HepG2 (cell line): ENCODE measurements around the gene OTOP2. TPM values are rescaled to one million over a fixed set of nuclear protein-coding genes. Genes with fewer than 3 reads are reported as not detected.

Source experiments
- ATAC-seq: fragments of 200-7000 bp; cut with Tn5 transposase; 3 replicates; pipeline ENCODE4 v1.9.1; 2020; ENCODE audit warnings: mild to moderate bottlenecking, moderate library complexity
- BruUV-seq: library from RNA; stranded (reverse); fragments of 400-500 nt; replicated peaks from 2 replicates; lab custom pipeline; 2021; lab: Mats Ljungman, UMichigan
- CTCF ChIA-PET: fragments of 300-600 bp; formaldehyde crosslinking; extraction: SDS; loops from one replicate; lab custom pipeline; 2021; ENCODE audit warnings: low total read pairs, inconsistent platforms, low intra/inter-chr PET ratio; lab: Yijun Ruan, JAX
- POLR2A ChIA-PET: fragments of 350-600 bp; sonication (Branson Sonifier 250); formaldehyde crosslinking; loops from one replicate; lab custom pipeline; 2020; ENCODE audit warnings: antibody characterized with exemption, inconsistent platforms; lab: Yijun Ruan, JAX
- DNase-seq: peaks from one replicate; pipeline ENCODE4 v3.0.0-alpha.2; 2015; ENCODE audit warnings: low spot score
- FAIRE-seq: peaks from 3 replicates; lab custom pipeline; 2011; peaks lifted over from hg19 to GRCh38; lab: Jason Lieb, UNC
- H2AFZ ChIP-seq: one replicate; pipeline ENCODE4 v1.6.1; 2011; ENCODE audit warnings: low read length, inconsistent platforms
- H3K27ac ChIP-seq: fragments of 300-600 bp; 3 replicates; pipeline ENCODE4 v1.8.0; 2011; ENCODE audit warnings: mixed run types, mild to moderate bottlenecking, mixed read lengths, low read length, inconsistent platforms; ENCODE audit not compliant: insufficient read depth; ENCODE audit errors: extremely low read length
- H3K27me3 ChIP-seq, 2 experiments: fragments of 200-600 bp in 1 of 2; 2 replicates in 1 of 2; 3 replicates in 1 of 2; pipeline versions ENCODE4 v1.6.0 to v1.8.0; 2011; ENCODE audit warnings: low read length in 2 of 2, mild to moderate bottlenecking in 2 of 2, moderate library complexity in 2 of 2, inconsistent platforms in 1 of 2; ENCODE audit not compliant: insufficient read depth in 2 of 2, control insufficient read depth in 1 of 2
- H3K36me3 ChIP-seq, 2 experiments: fragments of 200-600 bp in 1 of 2; replicated peaks in 1 of 2; 2 replicates in 1 of 2; 3 replicates in 1 of 2; pipeline versions ENCODE4 v1.5.1 to v1.8.0; 2011; ENCODE audit warnings: low read length in 2 of 2, inconsistent platforms in 1 of 2; ENCODE audit not compliant: insufficient read depth in 2 of 2, control insufficient read depth in 1 of 2
- H3K4me1 ChIP-seq: 2 replicates; pipeline ENCODE4 v1.5.1; 2012; ENCODE audit warnings: low read length, inconsistent platforms; ENCODE audit not compliant: insufficient read depth
- H3K4me2 ChIP-seq: 2 replicates; pipeline ENCODE4 v1.6.0; 2011; ENCODE audit warnings: low read depth, low read length, inconsistent platforms
- H3K4me3 ChIP-seq, 3 experiments: fragments of 200-600 bp in 1 of 3; sonication (generic), shearing (Covaris generic) in 1 of 3; replicated peaks in 1 of 3; 2 replicates each; pipeline ENCODE4 v1.5.1; 2011 to 2016; ENCODE audit warnings: low read length in 3 of 3, inconsistent platforms in 2 of 3, low read depth in 2 of 3, mild to moderate bottlenecking in 2 of 3, control low read depth in 1 of 3, mixed read lengths in 1 of 3; ENCODE audit not compliant: insufficient read depth in 1 of 3
- H3K79me2 ChIP-seq: one replicate; pipeline ENCODE4 v1.6.1; 2011; ENCODE audit warnings: low read length, inconsistent platforms; ENCODE audit not compliant: insufficient read depth
- H3K9ac ChIP-seq: 2 replicates; pipeline ENCODE4 v1.6.0; 2011; ENCODE audit warnings: mild to moderate bottlenecking, low read depth, low read length, inconsistent platforms; ENCODE audit not compliant: insufficient read depth
- H3K9me3 ChIP-seq: 2 replicates; pipeline ENCODE4 v1.5.1; 2012; ENCODE audit warnings: mild to moderate bottlenecking, low read length
- H4K20me1 ChIP-seq: 2 replicates; pipeline ENCODE4 v1.6.0; 2011; ENCODE audit warnings: inconsistent platforms, mild to moderate bottlenecking, low read length, moderate library complexity; ENCODE audit not compliant: insufficient read depth
- AKNA ChIP-seq: sonication (generic); formaldehyde crosslinking; IDR thresholded peaks from 2 replicates; pipeline ENCODE4 v1.4.0; 2020; ENCODE audit warnings: missing genetic modification reagents, borderline replicate concordance
- CAMTA2 ChIP-seq: sonication (generic); formaldehyde crosslinking; IDR thresholded peaks from 2 replicates; pipeline ENCODE4 v1.4.0; 2020; ENCODE audit warnings: mild to moderate bottlenecking, missing genetic modification reagents, borderline replicate concordance
- CBX2 ChIP-seq, 2 experiments: fragments of 200-600 bp in 1 of 2; sonication (generic); formaldehyde crosslinking in 1 of 2; IDR thresholded peaks; 2 replicates each; pipeline versions ENCODE4 v1.7.0 to v1.8.1; 2018 to 2022; ENCODE audit warnings: low read depth in 2 of 2, low read length in 1 of 2, mild to moderate bottlenecking in 1 of 2, missing genetic modification reagents in 1 of 2
- CCDC6 ChIP-seq: sonication (generic); formaldehyde crosslinking; IDR thresholded peaks from 2 replicates; pipeline ENCODE4 v1.8.1; 2022; ENCODE audit warnings: mild to moderate bottlenecking, missing genetic modification reagents, moderate library complexity
- HOXA3 ChIP-seq: sonication (generic); formaldehyde crosslinking; IDR thresholded peaks from 2 replicates; pipeline ENCODE4 v1.5.0; 2020; ENCODE audit warnings: missing genetic modification reagents
- LRRFIP1 ChIP-seq: sonication (generic); formaldehyde crosslinking; conservative IDR thresholded peaks from 2 replicates; pipeline ENCODE4 v1.4.0; 2020; ENCODE audit warnings: missing genetic modification reagents
- MTA1 ChIP-seq: sonication (generic); formaldehyde crosslinking; IDR thresholded peaks from 2 replicates; pipeline ENCODE4 v1.4.0; 2020; ENCODE audit warnings: missing genetic modification reagents, mild to moderate bottlenecking, borderline replicate concordance
- SMAD1 ChIP-seq: sonication (generic); formaldehyde crosslinking; IDR thresholded peaks from 2 replicates; pipeline ENCODE4 v1.4.0; 2020; ENCODE audit warnings: missing genetic modification reagents, low read depth, mild to moderate bottlenecking, borderline replicate concordance
- ZBTB33 ChIP-seq: sonication (generic); formaldehyde crosslinking; IDR thresholded peaks from 2 replicates; pipeline ENCODE4 v1.4.0; 2020; ENCODE audit warnings: missing genetic modification reagents
- ZNF691 ChIP-seq: sonication (generic); formaldehyde crosslinking; IDR thresholded peaks from 2 replicates; pipeline ENCODE4 v1.4.0; 2020; ENCODE audit warnings: missing genetic modification reagents, low read depth, mild to moderate bottlenecking, borderline replicate concordance
- WGBS: methylation state at CpG from one replicate; pipeline ENCODE4 v1.1.6; 2017; ENCODE audit warnings: low lambda C conversion rate; 5-methylcytosine and 5-hydroxymethylcytosine counted together
- in situ Hi-C: cut with HindIII; loops from 2 replicates; pipeline ENCODE4 v1.10.0; 2017; ENCODE audit warnings: low pct_unique_long_range_greater_than_20kb; ENCODE audit not compliant: extremely low pct_ligation_motif_present
- intact Hi-C: fragments of 100-400 bp; cut with micrococcal nuclease; formaldehyde crosslinking; loops from one replicate; pipeline ENCODE4 v1.10.0; 2022; ENCODE audit not compliant: unreplicated experiment
- polyA plus RNA-seq, 8 experiments: library from polyadenylated mRNA; depleted of rRNA in 3 of 8; stranded (reverse) in 7 of 8; unstranded in 1 of 8; fragments of >200 nt; fragmentation: Illumina TruSeq in 4 of 8; extraction: Trizol in 4 of 8; gene quantifications; 2 replicates each; pipeline versions ENCODE4 v1.2.1 to v1.2.3, GENCODE V29; 2011 to 2016; ENCODE audit warnings: low read depth in 4 of 8, missing spikeins in 1 of 8, mixed read lengths in 1 of 8; ENCODE audit not compliant: insufficient read depth in 1 of 8
- total RNA-seq, 5 experiments: library from RNA; depleted of rRNA; stranded (reverse); fragments of >200 nt; fragmentation: Illumina TruSeq; extraction: Trizol; gene quantifications; 2 replicates each; pipeline ENCODE4 v1.2.3, GENCODE V29; 2016; ENCODE audit warnings: low read depth in 1 of 5

The OTOP2 gene
- total and polyA plus RNA-seq, 2 of the 13 experiments (the other 11 are each of a cell fraction or from before 2014, with no cell fraction given): not detected

- Histone ChIP-seq H3K36me3 (no peaks in the 10 kb centered on the region), H2AFZ (no peak overlapping the region), H3K27ac (no peak overlapping the region), H4K20me1 (no peaks in the 10 kb centered on the region), H3K4me2 (no peak overlapping the region), H3K27me3 (peaks cover 22 to 74% of the 10 kb centered on the region in 2 experiments), H3K9ac (no peak overlapping the region), H3K4me1 (peaks cover 31% of the 10 kb centered on the region), H3K4me3 (no peak overlapping the region), H3K79me2 (no peaks in the 10 kb centered on the region), H3K9me3 (no peaks in the 10 kb centered on the region)
- in situ Hi-C loops (loop anchor here (5.0 kb wide), 1 partner anchor 37 kb away; no protein-coding TSS in a partner anchor), intact Hi-C loops (no loop called here)
- 89% methylated on average over 27 of the region's 27 CpGs for WGBS
- BruUV-seq: no TSS peak
- POLR2A ChIA-PET: interaction anchor here (1.0 to 1.2 kb wide), 2 partner anchors 47 to 93 kb away, joined by 3 to 4 read pairs; partner anchors contain the start of gene FDXR
- CTCF ChIA-PET: interaction anchor here (2.3 kb wide), 1 partner anchor 37 kb away, joined by 9 read pairs; no protein-coding TSS in a partner anchor
- ATAC-seq: no peak
- no peak for FAIRE-seq
- DNase-seq: no peak
- no peak for TF ChIP-seq SMAD1 (CRISPR knock-in tag)
- TF ChIP-seq CAMTA2 (CRISPR knock-in tag): no peak
- no peak for TF ChIP-seq CCDC6 (CRISPR knock-in tag)
- peak; percentile 66; the same call in 1 of the 2 replicates for TF ChIP-seq ZBTB33 (CRISPR knock-in tag)
- no peak for TF ChIP-seq LRRFIP1 (CRISPR knock-in tag)
- 0 out of 2 replicates have a peak, but pooled peaks have one; percentile 29 for TF ChIP-seq MTA1 (CRISPR knock-in tag)
- TF ChIP-seq ZNF691 (CRISPR knock-in tag): no peak
- peak; percentile 21; the same call in 1 of the 2 replicates for TF ChIP-seq HOXA3 (CRISPR knock-in tag)
- no peak for TF ChIP-seq AKNA (CRISPR knock-in tag)
- no peak for TF ChIP-seq CBX2 (IDR thresholded peaks at IDR 0.05; ENCODE audit: low read depth, low read length)
- no peak for TF ChIP-seq CBX2 (CRISPR knock-in tag; IDR thresholded peaks at IDR 0.05; ENCODE audit: low read depth)
These were observed 3.8 kb upstream of the OTOP2 start for GRCh38 chr17:74920306-74920620.
